Activated naive CD4-positive, alpha-beta T cell (primary cell): ENCODE data around the gene LGALS7.
A peak's percentile ranks its signal among the peaks of the same experiment; 100 is the strongest.

Source experiments
- DNase-seq, 4 experiments: peaks; one replicate each; lab custom pipeline; 2025; lab: John Stamatoyannopoulos, UW

The LGALS7 gene

GRCh38 chr19:38739440-38740256, 33.7 kb downstream of the LGALS7 start:
- DNase-seq: no peak

- no peak for DNase-seq
These were observed 35.2 kb downstream of the LGALS7 start for GRCh38 chr19:38737921-38738737.

GRCh38 chr19:38737281-38737865, 35.9 kb downstream of the LGALS7 start:
- DNase-seq: no peak

- DNase-seq: peak in 2 of 4 experiments; percentile 23 to 55
These were observed 36.7 kb downstream of the LGALS7 start for GRCh38 chr19:38736413-38737280.

- DNase-seq: peak in 2 of 4 experiments; percentile 28 to 41
These were observed 37.3 kb downstream of the LGALS7 start for GRCh38 chr19:38736036-38736412.

GRCh38 chr19:38735257-38735686, 38.0 kb downstream of the LGALS7 start:
- DNase-seq: no peak

- peak in 1 of 4 experiments; percentile 21 for DNase-seq
These were observed 38.7 kb downstream of the LGALS7 start for GRCh38 chr19:38734426-38735256.

- DNase-seq: no peak
These were observed 39.2 kb downstream of the LGALS7 start for GRCh38 chr19:38734176-38734425.

GRCh38 chr19:38733493-38734175, 39.7 kb downstream of the LGALS7 start:
- no peak for DNase-seq

- DNase-seq: no peak
These were observed 40.1 kb downstream of the LGALS7 start for GRCh38 chr19:38733241-38733492.

GRCh38 chr19:38731654-38732301, 41.5 kb downstream of the LGALS7 start:
- DNase-seq: no peak

- DNase-seq: no peak
These were observed 42.4 kb downstream of the LGALS7 start for GRCh38 chr19:38730731-38731589.

GRCh38 chr19:38730470-38730730, 42.9 kb downstream of the LGALS7 start:
- DNase-seq: no peak

- peak; percentile 52 to 79 (median 72) for DNase-seq
These were observed 43.5 kb downstream of the LGALS7 start for GRCh38 chr19:38729653-38730469.

GRCh38 chr19:38728752-38729541, 44.4 kb downstream of the LGALS7 start:
- no peak for DNase-seq

GRCh38 chr19:38727868-38728660, 45.3 kb downstream of the LGALS7 start:
- DNase-seq: no peak

GRCh38 chr19:38727306-38727867, 45.9 kb downstream of the LGALS7 start:
- no peak for DNase-seq
